HG02885 (cell line): ENCODE data around the gene MCF2L.

Experiments
- ATAC-seq: cut with Tn5 transposase; IDR thresholded peaks from one replicate; pipeline ENCODE4 v1.9.1; 2021; ENCODE audit warnings: mild to moderate bottlenecking; ENCODE audit not compliant: unreplicated experiment, poor library complexity

Gene MCF2L

DNA sequence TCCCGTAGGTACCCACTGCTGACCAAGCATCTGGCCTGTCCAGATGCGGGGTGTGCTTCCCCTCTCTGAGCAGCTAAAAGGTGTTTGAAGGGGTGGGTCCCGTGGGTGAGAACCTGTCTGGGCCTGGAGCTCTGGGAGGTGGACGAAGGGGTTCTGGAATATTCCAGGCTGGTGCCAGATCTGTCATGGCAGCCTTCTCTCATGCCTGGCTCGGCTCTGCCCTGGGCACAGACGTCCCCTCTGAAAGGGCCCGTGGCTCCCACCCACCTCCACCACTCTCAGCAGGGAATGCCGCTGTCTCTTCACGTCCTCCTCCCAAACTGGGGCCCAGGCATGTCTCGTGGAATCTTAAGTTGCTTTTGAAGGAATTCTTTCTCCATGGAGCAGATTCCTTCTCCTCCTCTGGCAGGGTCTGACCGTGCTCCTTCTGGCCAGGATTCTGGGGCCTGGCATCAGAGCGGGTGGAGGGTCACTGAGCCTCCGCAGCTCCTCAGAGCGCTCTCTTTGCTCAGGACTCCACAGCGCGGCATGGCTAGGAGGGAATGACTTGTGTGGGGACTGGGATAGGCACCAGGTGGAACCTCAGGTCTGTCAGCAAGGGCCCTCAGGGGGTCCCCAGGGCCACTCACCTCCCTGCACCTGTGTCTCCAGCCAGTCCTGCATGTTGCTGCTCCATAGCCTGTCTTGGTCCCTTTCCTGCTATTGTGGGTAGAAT lies 5.9 kb upstream of the MCF2L start:
- ATAC-seq, result no peak

GRCh38 chr13:112963641-112964040 lies 5.4 kb upstream of the MCF2L start:
- no peak for ATAC-seq

DNA sequence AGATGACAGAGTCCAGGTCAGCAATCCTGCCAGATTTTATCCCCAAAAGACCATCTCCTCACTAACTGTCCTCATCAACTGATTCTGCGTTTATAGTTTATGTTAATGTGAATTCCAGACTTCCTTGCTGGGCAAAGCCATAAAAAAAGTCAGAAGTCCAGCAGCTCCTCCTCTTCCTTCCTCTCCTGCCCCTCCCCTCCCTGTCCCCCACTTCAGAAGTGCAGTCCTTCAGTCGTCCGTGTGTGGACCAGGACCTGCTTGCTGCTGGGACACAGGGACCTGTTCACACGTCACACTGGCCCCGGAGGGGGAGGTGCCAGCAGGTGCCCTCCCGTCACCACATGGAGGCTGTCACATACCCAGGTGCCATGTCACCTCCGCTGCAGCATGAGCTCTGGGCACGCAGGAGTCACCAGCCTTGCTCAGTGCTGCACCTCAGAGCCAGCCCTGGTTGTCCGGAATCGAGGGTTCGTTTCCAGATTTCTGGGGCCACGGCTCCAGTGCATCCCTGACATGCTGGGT lies 4.0 kb upstream of the MCF2L start:
- no peak for ATAC-seq

- ATAC-seq, result no peak
These were observed 3.4 kb upstream of the MCF2L start for GRCh38 chr13:112965573-112966115.

GRCh38 chr13:112966776-112967175 lies 2.2 kb upstream of the MCF2L start:
- ATAC-seq, result no peak

- ATAC-seq, result no peak
These were observed 1.2 kb upstream of the MCF2L start for GRCh38 chr13:112967686-112968379.

- no peak for ATAC-seq
These were observed 569 bp upstream of the MCF2L start for GRCh38 chr13:112968380-112968909.

DNA sequence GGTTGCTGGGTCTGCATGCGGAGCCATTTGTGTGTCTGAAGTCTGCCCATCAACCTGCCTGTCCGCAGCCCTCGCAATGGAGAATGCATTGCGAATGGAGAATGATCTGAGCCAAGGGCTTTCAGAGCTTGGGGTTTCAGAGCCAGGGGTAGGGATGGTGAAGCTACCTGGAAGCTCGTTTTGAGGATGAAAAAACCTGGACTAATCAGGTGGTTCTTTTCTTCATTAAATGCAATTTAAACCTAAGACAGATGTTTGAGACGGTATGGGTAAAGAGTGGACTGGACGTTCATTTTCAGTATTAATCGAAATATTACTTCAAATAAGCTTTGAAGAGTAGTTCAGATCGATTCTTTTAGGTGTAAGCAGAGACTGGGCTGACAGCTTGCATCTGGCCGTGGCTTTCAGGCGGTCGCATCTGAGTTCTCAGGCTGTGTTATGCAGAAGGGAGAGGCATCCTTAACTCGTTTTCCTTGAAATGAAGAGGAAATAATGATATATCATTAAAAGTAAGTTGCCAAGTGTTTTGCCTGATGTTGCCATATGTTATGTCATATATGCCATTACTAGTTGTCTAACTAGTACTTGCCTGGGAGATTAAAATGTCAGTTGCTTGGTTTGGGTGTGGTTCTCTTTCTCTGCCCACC lies 801 bp downstream of the MCF2L start:
- ATAC-seq, result no peak

- ATAC-seq, result no peak
These were observed 1.7 kb downstream of the MCF2L start for GRCh38 chr13:112970552-112971287.

- ATAC-seq, result no peak
These were observed 2.3 kb downstream of the MCF2L start for GRCh38 chr13:112971288-112971643.

DNA sequence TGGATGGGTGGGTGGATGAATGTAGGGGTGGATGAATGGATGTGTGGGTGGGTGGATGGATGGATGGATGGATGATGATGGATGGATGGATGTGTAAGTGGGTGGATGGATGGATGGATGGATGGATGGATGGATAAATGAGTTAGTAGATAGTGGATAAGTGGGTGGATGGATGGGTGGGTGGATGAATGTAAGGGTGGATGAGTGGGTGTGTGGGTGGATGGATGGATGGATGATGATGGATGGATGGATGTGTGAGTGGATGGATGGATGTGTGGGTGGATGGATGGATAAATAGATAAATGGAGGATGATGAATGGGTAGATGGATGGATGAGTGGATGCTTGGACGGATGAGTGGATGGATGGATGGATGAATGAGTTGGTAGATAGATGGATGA lies 3.2 kb downstream of the MCF2L start:
- no peak for ATAC-seq

DNA sequence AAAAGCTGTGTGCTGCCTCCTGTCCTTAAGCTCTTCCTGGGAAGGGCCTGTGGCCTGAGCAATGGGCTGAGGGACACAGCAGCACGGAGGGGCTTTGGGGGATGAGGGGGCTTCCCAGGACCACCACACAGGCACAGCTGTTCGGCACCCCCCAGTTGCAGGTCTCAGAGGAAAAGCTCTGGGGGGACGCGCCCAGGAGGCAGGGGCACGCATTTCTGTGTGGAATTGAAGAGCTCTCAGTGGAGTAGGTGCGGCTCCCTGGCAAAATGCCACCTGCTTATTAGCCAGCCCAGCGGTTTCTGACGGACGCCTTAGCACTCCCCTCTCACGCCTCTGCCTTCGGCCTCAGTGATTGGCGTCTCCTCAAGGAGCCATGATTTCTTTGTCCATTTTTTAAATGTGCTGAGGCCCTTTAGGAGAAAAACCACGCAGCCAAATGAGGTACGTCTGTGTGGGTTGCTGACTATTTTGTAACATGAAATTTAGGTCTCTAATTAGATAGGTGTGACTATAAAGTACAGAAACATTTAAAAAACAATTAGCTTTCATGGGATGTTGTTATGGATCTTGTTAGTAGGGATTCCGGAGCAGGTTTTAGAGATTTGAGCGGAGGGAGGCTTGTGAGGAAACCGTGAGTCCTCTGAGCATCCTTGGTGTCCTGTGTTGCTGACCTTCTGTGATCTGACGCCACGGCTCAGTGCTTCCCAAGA lies 4.0 kb downstream of the MCF2L start:
- no peak for ATAC-seq

DNA sequence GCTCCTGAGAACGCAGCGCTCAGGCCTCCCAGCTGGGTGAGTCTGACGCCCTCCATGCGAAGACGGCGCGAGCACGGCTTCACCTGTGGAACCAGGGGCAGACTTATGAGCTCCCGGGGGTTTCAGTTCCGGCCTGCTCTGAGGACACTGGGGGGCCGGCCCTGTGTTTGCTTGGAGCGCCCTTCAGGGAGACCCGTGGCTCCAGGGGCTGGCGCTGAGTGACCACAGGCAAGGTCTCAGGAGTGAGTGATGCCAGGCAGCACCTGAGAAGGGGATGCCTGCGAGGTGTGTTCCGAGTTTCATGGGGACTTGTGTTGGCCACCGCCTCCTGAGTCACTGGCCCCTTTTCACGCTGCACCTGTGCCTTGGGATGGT lies 4.5 kb downstream of the MCF2L start:
- ATAC-seq, result no peak

- ATAC-seq, result no peak
These were observed 5.1 kb downstream of the MCF2L start for GRCh38 chr13:112974125-112974524.

DNA sequence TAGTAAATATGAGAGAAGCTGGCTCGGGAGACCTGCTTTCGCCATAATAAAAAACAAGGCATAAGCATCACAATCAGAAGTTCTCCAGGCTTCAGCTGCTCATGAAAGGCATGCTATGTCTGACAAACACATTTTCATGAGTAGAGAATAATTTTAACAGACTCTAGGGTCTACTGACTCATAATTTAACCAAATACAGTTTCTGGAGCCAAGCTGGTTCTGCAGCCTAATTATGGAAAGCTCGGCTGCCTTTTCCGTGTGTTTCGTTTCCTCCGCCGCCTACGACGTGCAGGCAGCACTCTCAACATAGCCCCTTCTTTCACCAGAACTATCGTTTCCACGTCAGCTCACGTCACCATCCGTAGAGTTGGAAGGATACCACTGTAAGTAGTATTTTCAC lies 5.7 kb downstream of the MCF2L start:
- no peak for ATAC-seq

- ATAC-seq, result no peak
These were observed 6.5 kb downstream of the MCF2L start for GRCh38 chr13:112975401-112975939.

GRCh38 chr13:112976526-112976925 lies 7.5 kb downstream of the MCF2L start:
- ATAC-seq, result no peak

DNA sequence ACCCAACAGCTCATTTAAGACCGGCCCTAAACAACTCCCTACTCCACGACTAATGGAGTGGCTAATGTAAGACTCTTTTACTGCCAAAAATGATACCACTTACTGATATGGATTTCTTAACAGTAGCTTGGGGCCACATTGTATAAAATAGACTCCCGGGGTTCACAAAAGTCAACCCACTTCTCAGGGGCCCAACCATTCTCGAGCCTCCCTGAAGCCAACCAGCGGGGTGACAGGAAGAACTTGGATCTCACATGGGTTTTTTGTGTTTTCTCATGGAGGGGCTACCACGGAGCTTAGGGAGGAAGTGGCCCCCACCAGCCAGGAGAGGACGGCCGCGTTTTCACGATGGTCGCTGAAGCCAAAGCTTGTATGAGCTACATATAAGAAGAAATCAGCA lies 8.1 kb downstream of the MCF2L start:
- no peak for ATAC-seq

DNA sequence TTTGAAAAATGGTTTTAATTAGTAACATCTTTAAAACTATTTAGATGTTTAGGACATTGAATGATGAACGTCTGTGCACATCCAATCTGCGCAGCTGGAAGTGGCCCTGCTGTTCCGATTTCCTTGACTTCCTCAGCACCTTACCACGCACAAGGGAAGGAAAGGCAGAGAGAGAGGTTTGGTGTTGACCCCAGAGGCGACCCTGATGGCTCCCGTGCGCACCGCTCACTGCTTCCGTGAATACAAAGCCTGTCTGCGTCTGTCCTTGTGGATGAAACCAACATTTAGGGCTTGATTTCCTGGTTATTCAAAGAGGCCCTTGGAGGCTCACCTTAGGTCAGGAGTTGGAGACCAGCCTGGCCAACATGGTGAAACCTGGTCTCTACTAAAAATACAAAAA lies 8.5 kb downstream of the MCF2L start:
- no peak for ATAC-seq
